Naive thymus-derived CD4-positive, alpha-beta T cell (primary cell): ENCODE measurements around the gene FARP1. TPM values are rescaled to one million over a fixed set of nuclear protein-coding genes. Genes with fewer than 3 reads are reported as not detected.
A peak's percentile ranks its signal among the peaks of the same experiment; 100 is the strongest.

Experiments used
- ATAC-seq: fragments of 150-1000 bp; cut with Tn5 transposase; 2 replicates; pipeline ENCODE4 v1.10.0; 2021; ENCODE audit warnings: mild to moderate bottlenecking, moderate library complexity
- CTCF ChIA-PET: fragments of 350-600 bp; sonication (Branson Sonifier 250); formaldehyde crosslinking; loops from one replicate; lab custom pipeline; 2021; ENCODE audit warnings: antibody characterized with exemption; lab: Charles Lee
- POLR2A ChIA-PET: fragments of 350-600 bp; sonication (Branson Sonifier 250); formaldehyde crosslinking; loops from one replicate; lab custom pipeline; 2021; ENCODE audit warnings: antibody characterized with exemption, inconsistent platforms; lab: Charles Lee
- DNase-seq, 9 donors: peaks; one replicate each; pipeline versions ENCODE4 v3.0.0 to v3.0.0-alpha.2; 2020 to 2022; ENCODE audit warnings: mixed read lengths in 1 of 9
- H3K27ac ChIP-seq: one replicate; pipeline ENCODE4 v1.7.0; 2013; ENCODE audit warnings: mild to moderate bottlenecking, low read depth, low read length, moderate library complexity
- H3K27me3 ChIP-seq, 2 donors: one replicate each; pipeline ENCODE4 v1.7.0; 2013; ENCODE audit warnings: low read length in 2 of 2, mild to moderate bottlenecking in 2 of 2, moderate library complexity in 2 of 2; ENCODE audit not compliant: control insufficient read depth in 2 of 2, insufficient read depth in 2 of 2
- H3K36me3 ChIP-seq, 3 experiments: 1 replicate in 2 of 3; 2 replicates in 1 of 3; pipeline ENCODE4 v1.7.0; 2013; ENCODE audit warnings: low read length in 3 of 3, mild to moderate bottlenecking in 3 of 3, moderate library complexity in 1 of 3; ENCODE audit not compliant: insufficient read depth in 3 of 3, control insufficient read depth in 2 of 3
- H3K4me1 ChIP-seq, 2 donors: one replicate each; pipeline ENCODE4 v1.7.0; 2013; ENCODE audit warnings: low read length in 2 of 2, mild to moderate bottlenecking in 2 of 2, moderate library complexity in 1 of 2; ENCODE audit not compliant: control insufficient read depth in 2 of 2, insufficient read depth in 2 of 2
- H3K4me3 ChIP-seq: 2 replicates; pipeline ENCODE4 v1.7.0; 2013; ENCODE audit warnings: mild to moderate bottlenecking, low read length
- H3K9me3 ChIP-seq, 3 experiments: 1 replicate in 2 of 3; 2 replicates in 1 of 3; pipeline ENCODE4 v1.7.0; 2013; ENCODE audit warnings: low read length in 3 of 3; ENCODE audit not compliant: control insufficient read depth in 2 of 3
- H3K27ac Mint-ChIP-seq, 9 donors: one replicate each; pipeline ENCODE4 v1.8.0; 2020 to 2022; ENCODE audit warnings: mixed read lengths in 9 of 9, mild to moderate bottlenecking in 8 of 9, moderate library complexity in 5 of 9, inconsistent platforms in 2 of 9
- H3K27me3 Mint-ChIP-seq, 5 donors: one replicate each; pipeline ENCODE4 v1.8.0; 2021 to 2022; ENCODE audit warnings: mixed read lengths in 5 of 5, mild to moderate bottlenecking in 1 of 5
- H3K36me3 Mint-ChIP-seq, 5 donors: one replicate each; pipeline ENCODE4 v1.8.0; 2020 to 2022; ENCODE audit warnings: mixed read lengths in 5 of 5, mild to moderate bottlenecking in 3 of 5, inconsistent platforms in 1 of 5
- H3K4me1 Mint-ChIP-seq, 7 donors: one replicate each; pipeline ENCODE4 v1.8.0; 2020 to 2022; ENCODE audit warnings: mixed read lengths in 7 of 7, mild to moderate bottlenecking in 3 of 7, inconsistent platforms in 1 of 7
- H3K4me3 Mint-ChIP-seq, 10 donors: one replicate each; pipeline ENCODE4 v1.8.0; 2020 to 2022; ENCODE audit warnings: mild to moderate bottlenecking in 10 of 10, mixed read lengths in 10 of 10, moderate library complexity in 6 of 10, inconsistent platforms in 2 of 10
- H3K9me3 Mint-ChIP-seq, 11 donors: one replicate each; pipeline ENCODE4 v1.8.0; 2020 to 2022; ENCODE audit warnings: mixed read lengths in 11 of 11, mild to moderate bottlenecking in 4 of 11, inconsistent platforms in 1 of 11, moderate library complexity in 1 of 11
- intact Hi-C, 2 donors: fragments of 100-400 bp; cut with micrococcal nuclease; formaldehyde crosslinking; loops; one replicate each; pipeline ENCODE4 v1.15.1; 2023
- polyA plus RNA-seq, 2 donors: library from polyadenylated mRNA; unstranded; fragments of 300-500 nt; fragmentation: Illumina TruSeq; gene quantifications; one replicate each; pipeline ENCODE4 v1.2.3, GENCODE V29; 2021
- total RNA-seq, 6 experiments: library from RNA in 5 of 6; stranded (reverse) in 5 of 6; gene quantifications; 1 replicate in 5 of 6; 2 replicates in 1 of 6; pipeline ENCODE4 v1.2.3 and lab custom pipeline; 2021 to 2026

Gene FARP1
- total RNA-seq (1 to 10 TPM in 1 of 5 experiments, under 1 TPM in 4; 0.19 to 1.1 (median 0.61) TPM), polyA plus RNA-seq (under 1 TPM; 0.36 to 0.60 TPM), total RNA-seq (lab: John Stamatoyannopoulos, UW) (not detected)

DNA sequence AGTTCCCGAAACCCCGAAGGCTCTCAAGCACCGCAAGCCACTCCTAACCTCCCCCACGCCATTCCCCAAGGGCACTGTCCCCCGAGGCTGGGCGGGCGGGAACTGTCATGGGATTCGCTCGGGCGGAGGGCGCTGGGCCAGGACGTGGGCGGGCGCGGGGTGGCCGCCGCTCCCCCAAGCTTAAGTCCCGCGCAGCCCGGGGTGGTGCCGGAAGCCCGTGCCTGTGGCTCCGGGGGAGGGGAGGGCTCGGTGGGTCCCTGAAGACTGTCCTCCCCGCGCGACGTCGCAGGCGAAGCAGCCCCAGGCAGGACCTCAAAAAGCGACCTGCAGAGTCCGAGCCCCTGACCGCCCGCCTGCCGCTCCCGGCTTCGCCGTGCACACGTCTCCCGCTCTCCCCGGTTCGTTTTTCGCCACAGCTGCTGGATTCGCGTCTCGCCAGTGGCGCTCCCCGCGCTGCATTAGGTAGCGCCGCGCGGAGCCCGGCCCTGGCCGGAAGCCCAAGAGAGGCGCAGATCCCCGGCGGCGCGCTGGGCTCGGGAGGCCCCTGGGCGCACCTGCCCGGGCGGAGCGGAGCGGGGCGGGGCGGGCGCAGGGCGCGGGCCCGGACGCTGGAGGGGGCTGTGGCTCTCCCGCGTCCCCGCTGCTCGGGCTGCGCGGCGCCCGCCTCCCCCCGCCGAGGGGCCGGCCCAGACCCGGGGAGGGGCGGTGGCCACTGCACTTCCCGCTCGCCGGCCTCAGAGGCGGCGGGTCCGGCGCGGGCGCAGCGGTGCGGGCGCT, at the start of gene FARP1:
FARP1 (plus strand) TSS at position 715 of the 777 bp plus-strand sequence. CDS start 70,149 bp downstream, outside the sequence.
- H3K27ac Mint-ChIP-seq = no peak within 1 kb of the TSS
- H3K4me1 Mint-ChIP-seq = peaks cover 0 to 19% (median 13%) of the 10 kb centered on the region in 7 donors
- Histone ChIP-seq H3K4me1 (no peaks in the 10 kb centered on the region), H3K9me3 (no peaks in the 10 kb centered on the region), H3K36me3 (no peaks in the 10 kb centered on the region), H3K27ac (no peak within 1 kb of the TSS), H3K4me3 (no peak within 1 kb of the TSS), H3K27me3 (peaks cover 0 to 6% of the 10 kb centered on the region in 2 donors)
- DNase-seq = peak in 6 of 9 donors; percentile 1 to 61 (median 6)
- no peaks in the 10 kb centered on the region for H3K36me3 Mint-ChIP-seq
- peak within 1 kb of the TSS; percentile 42 to 82 (median 70) for H3K4me3 Mint-ChIP-seq
- peak; percentile 48 for ATAC-seq
- intact Hi-C loops = loop anchor here in 1 of 2 donors (5.0 kb wide), 2 partner anchors 165 to 435 kb away; partner anchors contain the start of gene STK24
- H3K27me3 Mint-ChIP-seq = peaks cover 58 to 72% (median 64%) of the 10 kb centered on the region in 5 donors
- POLR2A ChIA-PET = no interaction called here
- CTCF ChIA-PET = no interaction called here
- H3K9me3 Mint-ChIP-seq = no peaks in the 10 kb centered on the region

GRCh38 chr13:98094678-98095266, 48.1 kb upstream of the FARP1 start:
- Mint-ChIP-seq H3K4me3 (no peak overlapping the region), H3K4me1 (no peaks in the 10 kb centered on the region), H3K9me3 (peaks cover 0 to 13% (median 0%) of the 10 kb centered on the region in 11 donors), H3K36me3 (no peaks in the 10 kb centered on the region), H3K27me3 (peaks cover 0 to 26% (median 20%) of the 10 kb centered on the region in 5 donors), H3K27ac (no peak overlapping the region)
- Histone ChIP-seq H3K27ac (no peak overlapping the region), H3K4me3 (no peak overlapping the region), H3K36me3 (no peaks in the 10 kb centered on the region), H3K27me3 (no peaks in the 10 kb centered on the region), H3K9me3 (no peaks in the 10 kb centered on the region), H3K4me1 (no peaks in the 10 kb centered on the region)
- ATAC-seq (no peak), DNase-seq (no peak)
- intact Hi-C loops = no loop called here
- POLR2A ChIA-PET = no interaction called here
- CTCF ChIA-PET = no interaction called here

DNA sequence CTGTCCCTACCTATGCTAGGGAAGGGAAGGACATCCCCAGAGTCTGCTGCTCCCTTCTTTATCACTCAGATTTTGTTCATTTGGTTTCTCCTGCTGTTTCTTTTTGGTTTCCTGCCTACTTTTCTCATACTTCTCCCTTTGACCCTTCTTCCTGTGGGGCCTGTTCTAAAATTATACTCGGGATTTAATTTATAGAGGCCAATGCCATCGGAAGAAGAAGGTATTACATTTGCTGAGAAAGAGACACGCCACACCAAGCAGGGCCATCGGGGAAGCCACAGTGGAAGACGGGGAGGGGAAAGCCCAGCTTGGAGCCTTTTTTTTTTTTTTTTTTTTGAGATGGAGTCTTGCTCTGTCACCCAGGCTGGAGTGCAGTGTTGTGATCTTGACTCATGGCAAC, 46.8 kb upstream of the FARP1 start:
- no peaks in the 10 kb centered on the region for H3K4me1 ChIP-seq
- no peaks in the 10 kb centered on the region for H3K36me3 ChIP-seq
- Mint-ChIP-seq H3K4me1 (no peaks in the 10 kb centered on the region), H3K27me3 (peaks cover 0 to 26% (median 20%) of the 10 kb centered on the region in 5 donors), H3K27ac (no peak overlapping the region), H3K4me3 (no peak overlapping the region), H3K9me3 (peaks cover 0 to 13% (median 0%) of the 10 kb centered on the region in 11 donors), H3K36me3 (no peaks in the 10 kb centered on the region)
- POLR2A ChIA-PET = no interaction called here
- CTCF ChIA-PET = no interaction called here
- DNase-seq = no peak
- H3K27ac ChIP-seq = no peak overlapping the region
- H3K27me3 ChIP-seq = no peaks in the 10 kb centered on the region
- no peak overlapping the region for H3K4me3 ChIP-seq
- H3K9me3 ChIP-seq = no peaks in the 10 kb centered on the region
- intact Hi-C loops = no loop called here
- no peak for ATAC-seq

DNA sequence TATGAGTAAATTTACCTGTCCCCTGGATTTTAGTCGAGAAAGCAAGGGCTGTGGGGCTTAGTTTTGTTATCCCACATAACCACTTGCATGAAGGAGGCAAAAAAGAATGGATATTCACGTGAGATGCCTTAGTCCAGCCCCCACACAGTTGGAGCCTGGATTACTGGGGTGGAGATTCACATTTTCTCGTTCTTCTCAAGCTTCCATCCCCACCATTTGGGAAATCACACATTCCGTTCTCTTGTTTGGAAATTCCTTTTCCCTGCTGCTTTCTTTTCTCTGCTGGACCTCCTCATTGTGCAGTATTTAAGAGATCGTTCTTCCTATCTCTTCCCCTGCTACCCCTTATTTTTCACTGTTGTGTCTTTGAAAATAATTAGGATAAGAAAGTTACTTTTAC, 45.1 kb upstream of the FARP1 start:
- no peak overlapping the region for H3K27ac Mint-ChIP-seq
- CTCF ChIA-PET = no interaction called here

DNA sequence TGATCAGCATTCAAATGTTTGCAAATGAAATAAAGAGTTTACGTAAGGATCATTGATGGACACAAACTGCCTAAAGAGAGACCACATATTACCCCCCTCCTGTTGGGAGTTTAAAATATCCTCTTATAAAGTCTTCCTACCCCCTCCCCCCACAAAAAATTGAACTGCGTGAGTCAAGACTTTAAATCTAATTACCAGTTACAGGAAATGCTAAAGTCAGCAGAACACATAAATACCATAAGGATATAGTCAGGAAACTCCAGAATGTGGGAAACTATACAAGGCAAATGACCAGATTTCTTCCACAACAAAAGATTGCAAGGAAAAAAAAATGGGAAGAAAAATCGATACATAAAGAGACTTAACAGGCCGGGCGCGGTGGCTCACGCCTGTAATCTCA, 44.4 kb upstream of the FARP1 start:
- Histone ChIP-seq H3K4me3 (no peak overlapping the region), H3K27ac (no peak overlapping the region), H3K9me3 (no peaks in the 10 kb centered on the region), H3K27me3 (no peaks in the 10 kb centered on the region), H3K4me1 (no peaks in the 10 kb centered on the region), H3K36me3 (no peaks in the 10 kb centered on the region)
- no peak for DNase-seq
- Mint-ChIP-seq H3K27me3 (peaks cover 0 to 27% (median 20%) of the 10 kb centered on the region in 5 donors), H3K27ac (no peak overlapping the region), H3K9me3 (peaks cover 0 to 6% (median 0%) of the 10 kb centered on the region in 11 donors), H3K36me3 (no peaks in the 10 kb centered on the region), H3K4me1 (no peaks in the 10 kb centered on the region), H3K4me3 (no peak overlapping the region)
- intact Hi-C loops = no loop called here
- ChIA-PET CTCF (no interaction called here), POLR2A (no interaction called here)
- no peak for ATAC-seq

More for the DNA sequence above, 45.1 kb upstream of the FARP1 start:
- DNase-seq = no peak
- no peaks in the 10 kb centered on the region for H3K36me3 Mint-ChIP-seq
- H3K9me3 ChIP-seq = no peaks in the 10 kb centered on the region
- intact Hi-C loops = no loop called here
- no peaks in the 10 kb centered on the region for H3K4me1 Mint-ChIP-seq
- no peak overlapping the region for H3K4me3 Mint-ChIP-seq
- no peak overlapping the region for H3K4me3 ChIP-seq
- peaks cover 0 to 26% (median 20%) of the 10 kb centered on the region in 5 donors for H3K27me3 Mint-ChIP-seq
- H3K27ac ChIP-seq = no peak overlapping the region
- no peaks in the 10 kb centered on the region for H3K4me1 ChIP-seq
- no peaks in the 10 kb centered on the region for H3K36me3 ChIP-seq
- no peak for ATAC-seq
- POLR2A ChIA-PET = no interaction called here
- peaks cover 0 to 11% (median 0%) of the 10 kb centered on the region in 11 donors for H3K9me3 Mint-ChIP-seq
- no peaks in the 10 kb centered on the region for H3K27me3 ChIP-seq

- H3K27ac ChIP-seq = no peak overlapping the region
- DNase-seq (no peak), ATAC-seq (no peak)
- CTCF ChIA-PET = no interaction called here
- peaks cover 0 to 35% (median 22%) of the 10 kb centered on the region in 5 donors for H3K27me3 Mint-ChIP-seq
- intact Hi-C loops = no loop called here
- H3K36me3 Mint-ChIP-seq = no peaks in the 10 kb centered on the region
- no peak overlapping the region for H3K4me3 Mint-ChIP-seq
- no peaks in the 10 kb centered on the region for H3K27me3 ChIP-seq
- H3K36me3 ChIP-seq = no peaks in the 10 kb centered on the region
- H3K9me3 ChIP-seq = no peaks in the 10 kb centered on the region
- H3K9me3 Mint-ChIP-seq = no peaks in the 10 kb centered on the region
- no peak overlapping the region for H3K27ac Mint-ChIP-seq
- H3K4me1 Mint-ChIP-seq = no peaks in the 10 kb centered on the region
- H3K4me1 ChIP-seq = no peaks in the 10 kb centered on the region
- no peak overlapping the region for H3K4me3 ChIP-seq
- POLR2A ChIA-PET = no interaction called here
Observed at GRCh38 chr13:98099627-98100026, 43.3 kb upstream of the FARP1 start.
